Mammary epithelial cell (primary cell): Measurements from ENCODE around the gene TTC19.

ENCODE experiments used
- EZH2 ChIP-seq: IDR thresholded peaks from 2 replicates; pipeline ENCODE4 v1.6.1; 2012; ENCODE audit warnings: low read length, inconsistent platforms, borderline replicate concordance
- TF ChIP-seq, protein P1 (sequence below), 2 donors: IDR thresholded peaks in 1 of 2; conservative IDR thresholded peaks in 1 of 2; 2 replicates each; pipeline ENCODE4 v1.5.1; 2011 to 2012; ENCODE audit warnings: inconsistent platforms in 2 of 2, low read length in 2 of 2, mild to moderate bottlenecking in 2 of 2, control low read depth in 1 of 2, low read depth in 1 of 2; ENCODE audit not compliant: insufficient read depth in 1 of 2; ENCODE audit errors: extremely low read depth in 1 of 2

DNA sequence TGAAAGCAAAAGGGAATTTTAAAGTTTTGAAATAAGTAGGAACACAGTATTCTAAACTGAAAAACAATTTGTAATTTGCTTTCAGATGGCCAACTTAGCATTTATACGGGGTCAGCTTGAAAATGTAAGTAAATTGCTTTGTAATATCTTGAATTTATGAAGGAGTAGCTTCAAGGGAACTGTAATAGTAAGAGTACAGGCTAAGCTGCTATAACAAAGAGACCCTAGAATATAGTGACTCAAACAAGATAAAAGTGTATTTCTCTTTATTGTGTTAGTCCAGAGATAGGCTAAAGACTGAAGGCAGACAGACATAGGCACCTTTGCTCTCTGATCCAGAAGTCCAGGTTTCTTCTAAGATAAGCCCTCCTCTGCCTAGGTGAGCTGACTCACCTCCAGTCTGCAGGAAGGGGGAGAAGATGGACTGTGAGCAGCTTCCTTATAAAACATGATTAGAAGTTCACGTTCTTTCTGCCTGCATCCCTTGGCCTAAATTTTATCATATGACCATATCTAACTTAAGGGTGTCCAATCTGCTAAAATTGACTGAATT lies 3.2 kb downstream of the TTC19 start:
- TF ChIP-seq, protein P1, sequence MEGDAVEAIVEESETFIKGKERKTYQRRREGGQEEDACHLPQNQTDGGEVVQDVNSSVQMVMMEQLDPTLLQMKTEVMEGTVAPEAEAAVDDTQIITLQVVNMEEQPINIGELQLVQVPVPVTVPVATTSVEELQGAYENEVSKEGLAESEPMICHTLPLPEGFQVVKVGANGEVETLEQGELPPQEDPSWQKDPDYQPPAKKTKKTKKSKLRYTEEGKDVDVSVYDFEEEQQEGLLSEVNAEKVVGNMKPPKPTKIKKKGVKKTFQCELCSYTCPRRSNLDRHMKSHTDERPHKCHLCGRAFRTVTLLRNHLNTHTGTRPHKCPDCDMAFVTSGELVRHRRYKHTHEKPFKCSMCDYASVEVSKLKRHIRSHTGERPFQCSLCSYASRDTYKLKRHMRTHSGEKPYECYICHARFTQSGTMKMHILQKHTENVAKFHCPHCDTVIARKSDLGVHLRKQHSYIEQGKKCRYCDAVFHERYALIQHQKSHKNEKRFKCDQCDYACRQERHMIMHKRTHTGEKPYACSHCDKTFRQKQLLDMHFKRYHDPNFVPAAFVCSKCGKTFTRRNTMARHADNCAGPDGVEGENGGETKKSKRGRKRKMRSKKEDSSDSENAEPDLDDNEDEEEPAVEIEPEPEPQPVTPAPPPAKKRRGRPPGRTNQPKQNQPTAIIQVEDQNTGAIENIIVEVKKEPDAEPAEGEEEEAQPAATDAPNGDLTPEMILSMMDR (conservative IDR thresholded peaks at IDR 0.05 in 1 of 2, IDR thresholded peaks at IDR 0.05 in 1 of 2; ENCODE audit: extremely low read depth in 1 of 2, insufficient read depth in 1 of 2, low read depth in 1 of 2, low read length in 2 of 2) = no peak
- no peak for TF ChIP-seq EZH2
